Measurements from ENCODE around the gene CCDC178.
"Not testable (repeated sequence)": the region's sequence is repeated elsewhere in the genome, so short reads cannot be mapped to it uniquely, and the experiment has no call there.

CCDC178 gene

DNA sequence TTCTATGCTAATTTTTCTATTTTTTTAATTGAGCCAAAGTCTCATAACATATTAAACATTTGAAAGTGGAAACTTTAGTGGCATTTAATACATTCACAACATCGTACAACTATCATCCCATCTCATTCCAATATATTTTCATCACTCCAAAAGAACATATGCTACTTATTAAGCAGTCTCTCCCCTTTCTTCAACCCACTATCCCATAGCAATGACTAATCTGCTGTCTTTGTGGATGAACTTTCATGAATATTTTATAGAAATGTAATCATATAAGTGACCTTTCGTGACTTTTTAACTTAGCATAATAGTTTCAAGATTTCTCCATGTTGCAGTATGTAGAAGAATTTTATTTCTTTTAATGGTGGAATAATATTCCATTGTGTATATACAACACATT is 90.3 kb downstream of the CCDC178 start:
- no peak overlapping the region for H3K27ac Mint-ChIP-seq
- TF ChIP-seq, protein P1, sequence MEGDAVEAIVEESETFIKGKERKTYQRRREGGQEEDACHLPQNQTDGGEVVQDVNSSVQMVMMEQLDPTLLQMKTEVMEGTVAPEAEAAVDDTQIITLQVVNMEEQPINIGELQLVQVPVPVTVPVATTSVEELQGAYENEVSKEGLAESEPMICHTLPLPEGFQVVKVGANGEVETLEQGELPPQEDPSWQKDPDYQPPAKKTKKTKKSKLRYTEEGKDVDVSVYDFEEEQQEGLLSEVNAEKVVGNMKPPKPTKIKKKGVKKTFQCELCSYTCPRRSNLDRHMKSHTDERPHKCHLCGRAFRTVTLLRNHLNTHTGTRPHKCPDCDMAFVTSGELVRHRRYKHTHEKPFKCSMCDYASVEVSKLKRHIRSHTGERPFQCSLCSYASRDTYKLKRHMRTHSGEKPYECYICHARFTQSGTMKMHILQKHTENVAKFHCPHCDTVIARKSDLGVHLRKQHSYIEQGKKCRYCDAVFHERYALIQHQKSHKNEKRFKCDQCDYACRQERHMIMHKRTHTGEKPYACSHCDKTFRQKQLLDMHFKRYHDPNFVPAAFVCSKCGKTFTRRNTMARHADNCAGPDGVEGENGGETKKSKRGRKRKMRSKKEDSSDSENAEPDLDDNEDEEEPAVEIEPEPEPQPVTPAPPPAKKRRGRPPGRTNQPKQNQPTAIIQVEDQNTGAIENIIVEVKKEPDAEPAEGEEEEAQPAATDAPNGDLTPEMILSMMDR (IDR thresholded peaks at IDR 0.05; ENCODE audit: unreplicated experiment in 3 of 3) = no peak
- no peaks in the 10 kb centered on the region for H3K9me3 Mint-ChIP-seq
- no peaks in the 10 kb centered on the region for H3K4me1 Mint-ChIP-seq
- no peaks in the 10 kb centered on the region for H3K27me3 Mint-ChIP-seq (ENCODE audit: low read depth)
- no peaks in the 10 kb centered on the region for H3K36me3 Mint-ChIP-seq (ENCODE audit: low read depth)
- H3K4me3 Mint-ChIP-seq = no peak overlapping the region

DNA sequence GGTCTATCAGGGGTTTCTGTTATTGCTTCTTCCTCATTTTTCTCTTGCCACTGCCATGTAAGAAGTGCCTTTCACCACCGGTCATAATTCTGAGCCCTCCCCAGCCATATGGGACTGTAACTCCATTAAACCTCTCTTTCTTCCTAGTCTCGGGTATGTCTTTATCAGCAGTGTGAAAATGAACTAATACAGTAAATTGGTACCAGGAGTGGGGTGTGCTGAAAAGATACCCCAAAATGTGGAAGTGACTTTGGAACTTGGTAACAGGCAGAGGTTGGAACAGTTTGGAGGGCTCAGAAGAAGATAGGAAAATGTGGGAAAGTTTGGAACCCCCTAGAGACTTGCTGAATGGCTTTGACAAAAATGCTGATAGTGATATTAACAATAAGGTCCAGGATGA is 100.8 kb downstream of the CCDC178 start:
- H3K36me3 Mint-ChIP-seq (ENCODE audit: low read depth) = peaks cover 10% of the 10 kb centered on the region
- not testable (repeated sequence) for H3K27ac Mint-ChIP-seq; H3K4me3 Mint-ChIP-seq; H3K27me3 Mint-ChIP-seq (ENCODE audit: low read depth); H3K4me1 Mint-ChIP-seq
- H3K9me3 Mint-ChIP-seq = peaks cover 28% of the 10 kb centered on the region

DNA sequence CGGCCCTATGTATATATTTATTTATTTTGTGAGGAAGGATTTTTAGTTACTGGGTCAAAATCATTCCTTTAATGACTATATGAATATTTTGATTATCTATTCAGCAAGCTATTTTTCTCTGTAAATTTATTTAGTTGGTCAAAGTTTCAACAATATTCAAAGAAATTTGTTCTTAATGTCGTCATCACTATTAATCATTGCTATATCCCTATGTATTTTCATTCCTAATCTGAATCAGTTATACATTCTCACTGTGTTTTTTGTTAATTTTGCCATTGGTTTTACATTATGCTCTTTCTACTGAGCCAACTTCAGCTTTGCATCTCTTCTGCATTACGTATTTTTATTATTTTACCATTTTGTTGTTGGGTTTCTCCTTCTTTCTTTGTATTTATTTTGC is 105.7 kb downstream of the CCDC178 start:
- peaks cover 7% of the 10 kb centered on the region for H3K36me3 Mint-ChIP-seq (ENCODE audit: low read depth)
- no peaks in the 10 kb centered on the region for H3K27me3 Mint-ChIP-seq (ENCODE audit: low read depth)
- no peak overlapping the region for H3K4me3 Mint-ChIP-seq
- TF ChIP-seq, protein P1 (IDR thresholded peaks at IDR 0.05; ENCODE audit: unreplicated experiment in 3 of 3) = no peak
- no peak overlapping the region for H3K27ac Mint-ChIP-seq
- no peaks in the 10 kb centered on the region for H3K4me1 Mint-ChIP-seq
- peaks cover 19% of the 10 kb centered on the region for H3K9me3 Mint-ChIP-seq

DNA sequence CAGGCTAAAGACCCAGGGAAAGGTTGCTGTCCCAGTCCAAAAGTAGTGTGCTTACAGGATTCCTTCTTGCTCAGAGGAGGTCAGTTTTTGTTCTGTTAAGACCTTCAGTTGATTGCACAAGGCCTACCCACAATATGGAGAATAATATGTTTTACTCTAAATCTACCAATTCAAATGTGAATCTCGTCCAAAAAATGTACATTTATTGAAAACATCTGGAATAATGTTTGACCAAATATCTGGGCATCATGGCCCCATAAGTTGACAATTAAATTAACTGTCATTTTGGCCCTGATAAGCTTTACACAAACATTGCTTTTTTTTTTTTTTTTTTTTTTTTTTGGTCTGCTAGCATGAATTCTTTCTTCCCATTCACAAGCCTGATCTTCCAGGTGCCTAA is 109.8 kb downstream of the CCDC178 start:
- Mint-ChIP-seq H3K27me3 (ENCODE audit: low read depth) (peaks cover 4% of the 10 kb centered on the region), H3K4me1 (peaks cover 5% of the 10 kb centered on the region), H3K36me3 (ENCODE audit: low read depth) (no peaks in the 10 kb centered on the region), H3K9me3 (no peaks in the 10 kb centered on the region), H3K4me3 (no peak overlapping the region), H3K27ac (no peak overlapping the region)
- TF ChIP-seq, protein P1 (IDR thresholded peaks at IDR 0.05; ENCODE audit: unreplicated experiment in 3 of 3) = no peak

GRCh38 chr18:33326975-33327374 is 113.5 kb downstream of the CCDC178 start:
- Mint-ChIP-seq H3K27me3 (ENCODE audit: low read depth) (peaks cover 4% of the 10 kb centered on the region), H3K4me3 (no peak overlapping the region), H3K9me3 (no peaks in the 10 kb centered on the region), H3K27ac (no peak overlapping the region), H3K36me3 (ENCODE audit: low read depth) (no peaks in the 10 kb centered on the region), H3K4me1 (peaks cover 5% of the 10 kb centered on the region)
- TF ChIP-seq, protein P1 (IDR thresholded peaks at IDR 0.05; ENCODE audit: unreplicated experiment in 3 of 3) = no peak

DNA sequence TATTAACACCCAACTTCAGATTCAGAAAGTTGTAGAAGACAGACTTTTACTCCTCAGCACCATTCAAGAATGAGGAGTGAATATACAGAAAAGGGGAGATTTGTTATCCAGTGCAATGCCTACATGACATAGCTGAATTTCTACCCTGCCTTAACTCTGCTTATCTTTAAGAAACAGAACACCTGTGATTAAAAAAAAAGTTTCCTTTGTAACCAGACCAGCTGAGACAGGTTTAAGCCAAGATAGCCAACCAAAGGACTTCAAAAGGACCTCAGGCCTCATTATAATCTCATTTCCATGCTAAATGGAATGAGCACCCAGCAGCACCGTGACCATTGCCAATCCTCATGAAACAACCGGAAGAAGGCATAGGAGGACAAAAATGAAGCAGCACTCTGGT is 122.9 kb downstream of the CCDC178 start:
- H3K27ac Mint-ChIP-seq = no peak overlapping the region
- H3K36me3 Mint-ChIP-seq (ENCODE audit: low read depth) = no peaks in the 10 kb centered on the region
- H3K4me3 Mint-ChIP-seq = no peak overlapping the region

More for the DNA sequence above, 122.9 kb downstream of the CCDC178 start:
- Mint-ChIP-seq H3K4me1 (no peaks in the 10 kb centered on the region), H3K9me3 (peaks cover 9% of the 10 kb centered on the region), H3K27me3 (ENCODE audit: low read depth) (no peaks in the 10 kb centered on the region)
- TF ChIP-seq, protein P1 (IDR thresholded peaks at IDR 0.05; ENCODE audit: unreplicated experiment in 3 of 3) = no peak

Data from nephron (organoid).